DND-41 (cell line): ENCODE data around the gene PLA2G4E.
A peak's percentile ranks its signal among the peaks of the same experiment; 100 is the strongest.

Source experiments
- ATAC-seq: fragments of 200-7000 bp; cut with Tn5 transposase; 3 replicates; pipeline ENCODE4 v1.9.1; 2021; ENCODE audit warnings: low read depth; ENCODE audit not compliant: insufficient read depth
- DNase-seq: peaks from one replicate; pipeline ENCODE4 v3.0.0-alpha.2; 2020
- H2AFZ ChIP-seq: 2 replicates; pipeline ENCODE4 v1.6.0; 2012; ENCODE audit warnings: low read depth, low read length
- H3K27ac ChIP-seq: 2 replicates; pipeline ENCODE4 v1.5.1; 2012; ENCODE audit warnings: low read length, inconsistent platforms
- H3K27me3 ChIP-seq: fragments of 200-600 bp; sonication (generic); 2 replicates; pipeline ENCODE4 v1.6.0; 2012; ENCODE audit warnings: low read length, mild to moderate bottlenecking, inconsistent platforms; ENCODE audit not compliant: insufficient read depth, poor library complexity
- H3K36me3 ChIP-seq: 2 replicates; pipeline ENCODE4 v1.5.1; 2012; ENCODE audit warnings: low read length, inconsistent platforms; ENCODE audit not compliant: insufficient read depth
- H3K4me1 ChIP-seq: 2 replicates; pipeline ENCODE4 v1.5.1; 2012; ENCODE audit warnings: mild to moderate bottlenecking, low read length; ENCODE audit not compliant: insufficient read depth
- H3K4me2 ChIP-seq: 2 replicates; pipeline ENCODE4 v1.6.0; 2012; ENCODE audit warnings: mild to moderate bottlenecking, moderate library complexity, low read length, inconsistent platforms; ENCODE audit not compliant: insufficient read depth
- H3K4me3 ChIP-seq, 2 experiments: fragments of 200-600 bp in 1 of 2; shearing (Covaris generic) in 1 of 2; 2 replicates each; pipeline ENCODE4 v1.5.1; 2012 to 2016; ENCODE audit warnings: inconsistent platforms in 2 of 2, low read length in 2 of 2, mild to moderate bottlenecking in 2 of 2, low read depth in 1 of 2, moderate library complexity in 1 of 2
- H3K79me2 ChIP-seq: 2 replicates; pipeline ENCODE4 v1.6.0; 2012; ENCODE audit warnings: low read length, inconsistent platforms; ENCODE audit not compliant: insufficient read depth
- H3K9ac ChIP-seq: 2 replicates; pipeline ENCODE4 v1.6.0; 2012; ENCODE audit warnings: low read depth, mild to moderate bottlenecking, inconsistent platforms, low read length, moderate library complexity
- H3K9me3 ChIP-seq: 2 replicates; pipeline ENCODE4 v1.5.1; 2012; ENCODE audit warnings: low read length, moderate library complexity, mild to moderate bottlenecking, inconsistent platforms; ENCODE audit not compliant: insufficient read depth, severe bottlenecking
- H4K20me1 ChIP-seq: 2 replicates; pipeline ENCODE4 v1.6.0; 2012; ENCODE audit warnings: low read length; ENCODE audit not compliant: insufficient read depth
- CTCF ChIP-seq: IDR thresholded peaks from 2 replicates; pipeline ENCODE4 v1.5.1; 2012; ENCODE audit warnings: borderline replicate concordance, low read length, moderate library complexity, mild to moderate bottlenecking; ENCODE audit not compliant: poor library complexity, severe bottlenecking; ENCODE audit errors: extremely low read depth
- EZH2 ChIP-seq: IDR thresholded peaks from 3 replicates; pipeline ENCODE4 v1.6.1; 2012; ENCODE audit warnings: borderline replicate concordance, low read depth, mild to moderate bottlenecking, moderate library complexity, low read length, inconsistent platforms; ENCODE audit not compliant: severe bottlenecking

The PLA2G4E gene

DNA sequence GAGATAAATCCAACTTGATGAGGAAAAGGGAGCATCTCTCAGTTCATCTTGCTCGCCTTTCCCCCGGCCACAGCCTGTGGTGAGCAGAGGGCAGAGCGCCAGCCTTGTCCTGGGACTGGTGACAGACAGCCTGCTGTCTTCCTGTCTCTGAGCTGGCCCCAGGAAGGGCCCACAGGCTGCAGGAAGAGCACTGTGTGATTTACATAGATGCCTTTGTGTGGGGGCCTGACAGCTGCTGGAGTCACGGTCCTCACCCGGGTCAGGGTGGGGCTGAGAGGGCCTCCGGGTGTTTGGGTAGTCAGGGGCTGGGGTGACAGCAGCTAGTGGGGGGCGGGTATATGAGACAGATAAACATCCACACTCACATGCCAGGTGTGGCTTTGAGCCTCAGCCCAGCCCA, 44.2 kb upstream of the PLA2G4E start:
- Histone ChIP-seq H3K36me3 (no peaks in the 10 kb centered on the region), H3K4me1 (no peaks in the 10 kb centered on the region), H3K9ac (no peak overlapping the region), H3K4me3 (no peak overlapping the region), H4K20me1 (no peaks in the 10 kb centered on the region), H2AFZ (no peak overlapping the region), H3K79me2 (no peaks in the 10 kb centered on the region), H3K27me3 (no peaks in the 10 kb centered on the region), H3K27ac (no peak overlapping the region), H3K9me3 (no peaks in the 10 kb centered on the region), H3K4me2 (no peak overlapping the region)
- no peak for TF ChIP-seq CTCF
- TF ChIP-seq EZH2, result no peak
- DNase-seq (peak; percentile 17), ATAC-seq (peak; percentile 58; the same call in 1 of the 3 replicates)

DNA sequence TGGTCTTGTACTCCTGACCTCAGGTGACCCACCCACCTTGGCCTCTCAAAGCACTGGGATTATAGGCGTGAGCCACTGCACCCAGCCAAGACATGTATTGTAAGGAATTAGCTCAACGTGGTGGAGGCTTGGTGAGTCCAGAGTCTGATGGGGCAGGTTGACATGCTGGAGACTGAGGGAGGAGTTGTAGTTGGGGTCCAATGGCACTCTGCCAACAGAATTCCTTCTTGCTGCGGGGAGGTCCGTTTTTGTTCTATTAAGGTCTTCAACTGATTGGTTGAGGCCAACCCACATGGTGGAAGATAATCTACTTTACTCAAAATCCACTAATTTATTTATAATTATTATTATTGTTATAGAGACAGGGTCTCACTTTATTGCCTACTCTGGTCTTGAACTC, 43.4 kb upstream of the PLA2G4E start:
- Histone ChIP-seq H3K4me3 (no peak overlapping the region), H3K27me3 (no peaks in the 10 kb centered on the region), H3K9ac (no peak overlapping the region), H3K9me3 (no peaks in the 10 kb centered on the region), H2AFZ (no peak overlapping the region), H4K20me1 (no peaks in the 10 kb centered on the region), H3K36me3 (no peaks in the 10 kb centered on the region), H3K79me2 (no peaks in the 10 kb centered on the region), H3K27ac (no peak overlapping the region), H3K4me1 (no peaks in the 10 kb centered on the region), H3K4me2 (no peak overlapping the region)
- no peak for DNase-seq
- no peak for ATAC-seq
- TF ChIP-seq CTCF, result no peak
- TF ChIP-seq EZH2, result no peak

- H4K20me1 ChIP-seq, result no peaks in the 10 kb centered on the region
- no peak overlapping the region for H3K9ac ChIP-seq
- DNase-seq, result no peak
- no peaks in the 10 kb centered on the region for H3K4me1 ChIP-seq
- no peak overlapping the region for H3K27ac ChIP-seq
- no peaks in the 10 kb centered on the region for H3K27me3 ChIP-seq
- H3K36me3 ChIP-seq, result no peaks in the 10 kb centered on the region
- H3K79me2 ChIP-seq, result no peaks in the 10 kb centered on the region
- no peak overlapping the region for H3K4me2 ChIP-seq
- H3K4me3 ChIP-seq, result no peak overlapping the region
- TF ChIP-seq EZH2 (no peak), CTCF (no peak)
- H2AFZ ChIP-seq, result no peak overlapping the region
- no peak for ATAC-seq
- H3K9me3 ChIP-seq, result no peaks in the 10 kb centered on the region
Measured at GRCh38 chr15:42063122-42063848, 42.4 kb upstream of the PLA2G4E start.
